Sigmoid colon (tissue), 7 donors: Measurements from ENCODE around the gene TMEM167B. TPM values are rescaled to one million over a fixed set of nuclear protein-coding genes. Genes with fewer than 3 reads are reported as not detected.

Source experiments
- DNase-seq: peaks from one replicate; pipeline ENCODE4 v3.0.0-alpha.2; 2019
- H3K27ac ChIP-seq, 4 donors: fragments of 200-600 bp; sonication (generic); one replicate each; pipeline ENCODE4 v1.5.1; 2016 to 2019; ENCODE audit warnings: mild to moderate bottlenecking in 1 of 4
- H3K27me3 ChIP-seq, 3 donors: fragments of 200-600 bp; sonication (generic); one replicate each; pipeline ENCODE4 v1.5.1; 2019; ENCODE audit warnings: mild to moderate bottlenecking in 1 of 3
- H3K36me3 ChIP-seq, 4 donors: fragments of 200-600 bp; sonication (generic); one replicate each; pipeline ENCODE4 v1.5.1; 2016 to 2019
- H3K4me1 ChIP-seq, 4 donors: fragments of 200-600 bp; sonication (generic); one replicate each; pipeline ENCODE4 v1.5.1; 2017 to 2019
- H3K4me3 ChIP-seq, 4 donors: fragments of 200-600 bp; sonication (generic); one replicate each; pipeline ENCODE4 v1.5.1; 2017 to 2019; ENCODE audit warnings: mild to moderate bottlenecking in 2 of 4, moderate library complexity in 1 of 4
- H3K9me3 ChIP-seq, 4 donors: fragments of 200-600 bp in 3 of 4; sonication (generic) in 3 of 4; one replicate each; pipeline versions ENCODE4 v1.5.1 to v1.6.1; 2013 to 2019
- EP300 ChIP-seq, 4 donors: sonication (generic); formaldehyde crosslinking; IDR thresholded peaks; one replicate each; pipeline ENCODE4 v1.6.1; 2017; ENCODE audit warnings: antibody characterized with exemption in 4 of 4
- POLR2A ChIP-seq, 2 donors: fragments of 450-650 bp; IDR thresholded peaks; one replicate each; pipeline ENCODE4 v1.6.1; 2016; ENCODE audit warnings: antibody characterized with exemption in 2 of 2, mild to moderate bottlenecking in 2 of 2, moderate library complexity in 2 of 2
- POLR2AphosphoS5 ChIP-seq, 4 donors: sonication (generic); formaldehyde crosslinking; IDR thresholded peaks; one replicate each; pipeline ENCODE4 v1.6.1; 2017; ENCODE audit warnings: antibody characterized with exemption in 4 of 4
- WGBS, 2 donors: extraction: QIAGEN DNeasy Blood & Tissue Kit; methylation state at CpG; one replicate each; pipeline ENCODE4 v1.1.7; 2013; 5-methylcytosine and 5-hydroxymethylcytosine counted together
- intact Hi-C: fragments of 100-400 bp; cut with DNase I; formaldehyde crosslinking; loops from one replicate; pipeline ENCODE4 v1.15.1; 2023
- polyA plus RNA-seq, 3 donors: library from polyadenylated mRNA; stranded (reverse); fragments of 200-250 nt; gene quantifications; one replicate each; pipeline ENCODE4 v1.2.3, GENCODE V29; 2013
- total RNA-seq, 4 donors: library from RNA; depleted of rRNA; stranded (reverse); fragments of >200 nt; gene quantifications; one replicate each; pipeline ENCODE4 v1.1.0, GENCODE V29; 2016
- TF ChIP-seq, protein P1 (sequence below), 4 experiments: fragments of 450-650 bp in 3 of 4; fragments of 200-600 bp in 1 of 4; IDR thresholded peaks; one replicate each; pipeline ENCODE4 v1.5.1; 2016 to 2019; ENCODE audit warnings: antibody characterized with exemption in 4 of 4, mild to moderate bottlenecking in 3 of 4, moderate library complexity in 2 of 4
- donor health status: healthy with polysubstance abuse.
- donor health status: Bipolar disorder and iron deficiency.
- donor health status: healthy.

The TMEM167B gene
- total and polyA plus RNA-seq, 7 donors, result 16.2 to 33.2 (median 22.7) TPM

DNA sequence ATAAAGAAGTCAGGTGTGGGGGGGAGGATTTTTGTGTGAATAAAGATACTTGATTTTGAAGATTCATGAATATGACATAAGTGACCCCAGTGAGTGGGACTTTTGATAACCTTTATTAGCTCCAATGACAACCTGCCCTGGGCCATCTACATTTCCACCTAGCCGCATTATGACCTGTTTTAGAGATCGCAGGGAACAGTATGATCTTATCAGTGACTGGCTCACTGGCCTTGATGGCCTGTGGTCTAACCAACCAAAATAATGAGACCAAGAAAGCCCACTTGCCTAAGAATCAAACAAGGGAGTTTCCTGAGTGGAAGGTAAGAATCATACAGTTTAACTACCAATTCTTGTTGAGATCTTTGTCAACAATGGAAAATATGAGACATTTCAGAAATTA lies 25.1 kb downstream of the TMEM167B start:
- intact Hi-C loops, result loop anchor here (5.0 kb wide), 1 partner anchor 72 kb away; no protein-coding TSS in a partner anchor
- WGBS, 2 donors, result 20 to 77% methylated on average over 2 of the region's 2 CpGs
- TF ChIP-seq, protein P1, sequence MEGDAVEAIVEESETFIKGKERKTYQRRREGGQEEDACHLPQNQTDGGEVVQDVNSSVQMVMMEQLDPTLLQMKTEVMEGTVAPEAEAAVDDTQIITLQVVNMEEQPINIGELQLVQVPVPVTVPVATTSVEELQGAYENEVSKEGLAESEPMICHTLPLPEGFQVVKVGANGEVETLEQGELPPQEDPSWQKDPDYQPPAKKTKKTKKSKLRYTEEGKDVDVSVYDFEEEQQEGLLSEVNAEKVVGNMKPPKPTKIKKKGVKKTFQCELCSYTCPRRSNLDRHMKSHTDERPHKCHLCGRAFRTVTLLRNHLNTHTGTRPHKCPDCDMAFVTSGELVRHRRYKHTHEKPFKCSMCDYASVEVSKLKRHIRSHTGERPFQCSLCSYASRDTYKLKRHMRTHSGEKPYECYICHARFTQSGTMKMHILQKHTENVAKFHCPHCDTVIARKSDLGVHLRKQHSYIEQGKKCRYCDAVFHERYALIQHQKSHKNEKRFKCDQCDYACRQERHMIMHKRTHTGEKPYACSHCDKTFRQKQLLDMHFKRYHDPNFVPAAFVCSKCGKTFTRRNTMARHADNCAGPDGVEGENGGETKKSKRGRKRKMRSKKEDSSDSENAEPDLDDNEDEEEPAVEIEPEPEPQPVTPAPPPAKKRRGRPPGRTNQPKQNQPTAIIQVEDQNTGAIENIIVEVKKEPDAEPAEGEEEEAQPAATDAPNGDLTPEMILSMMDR (IDR thresholded peaks at IDR 0.05), result no peak
- TF ChIP-seq POLR2A (IDR thresholded peaks at IDR 0.05), result no peak
- no peak for TF ChIP-seq EP300 (IDR thresholded peaks at IDR 0.05)
- no peak for TF ChIP-seq POLR2AphosphoS5 (IDR thresholded peaks at IDR 0.05)

DNA sequence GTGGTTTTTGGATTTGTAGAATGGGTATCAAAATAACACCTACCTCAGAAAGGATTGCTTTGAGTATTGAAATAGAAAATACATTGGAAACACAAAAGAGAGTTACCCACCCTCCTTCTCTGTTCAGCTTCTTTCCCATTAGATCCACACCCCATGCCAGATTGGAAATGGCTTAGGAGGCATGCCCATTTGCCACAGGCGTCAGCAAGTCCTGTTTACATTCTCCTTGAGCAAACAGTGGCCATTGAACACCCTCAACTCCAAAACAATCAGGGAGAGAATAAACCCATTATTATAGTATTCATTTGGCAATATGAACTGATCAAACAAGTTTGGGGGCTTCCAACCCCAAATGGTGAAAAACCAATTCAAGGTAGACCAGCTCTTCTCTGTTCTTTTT lies 25.7 kb downstream of the TMEM167B start:
- no peak overlapping the region for H3K4me3 ChIP-seq
- intact Hi-C loops, result loop anchor here (5.0 kb wide), 1 partner anchor 71 kb away; no protein-coding TSS in a partner anchor
- H3K27me3 ChIP-seq, result peaks cover 0 to 43% (median 34%) of the 10 kb centered on the region in 3 donors
- H3K4me1 ChIP-seq, result peaks cover 0 to 24% (median 24%) of the 10 kb centered on the region in 4 donors
- TF ChIP-seq POLR2A (IDR thresholded peaks at IDR 0.05) (no peak), POLR2AphosphoS5 (IDR thresholded peaks at IDR 0.05) (no peak), EP300 (IDR thresholded peaks at IDR 0.05) (no peak)
- TF ChIP-seq, protein P1 (IDR thresholded peaks at IDR 0.05), result no peak
- H3K9me3 ChIP-seq, result no peaks in the 10 kb centered on the region
- no peak overlapping the region for H3K27ac ChIP-seq
- no peaks in the 10 kb centered on the region for H3K36me3 ChIP-seq
- DNase-seq, result no peak
- WGBS, 2 donors, result 16 to 64% methylated on average over 1 of the region's 1 CpG

More for the DNA sequence above, 25.1 kb downstream of the TMEM167B start:
- Histone ChIP-seq H3K36me3 (no peaks in the 10 kb centered on the region), H3K9me3 (no peaks in the 10 kb centered on the region), H3K27ac (no peak overlapping the region), H3K27me3 (peaks cover 0 to 43% (median 34%) of the 10 kb centered on the region in 3 donors), H3K4me3 (no peak overlapping the region), H3K4me1 (peaks cover 0 to 24% (median 24%) of the 10 kb centered on the region in 4 donors)
- DNase-seq, result no peak

DNA sequence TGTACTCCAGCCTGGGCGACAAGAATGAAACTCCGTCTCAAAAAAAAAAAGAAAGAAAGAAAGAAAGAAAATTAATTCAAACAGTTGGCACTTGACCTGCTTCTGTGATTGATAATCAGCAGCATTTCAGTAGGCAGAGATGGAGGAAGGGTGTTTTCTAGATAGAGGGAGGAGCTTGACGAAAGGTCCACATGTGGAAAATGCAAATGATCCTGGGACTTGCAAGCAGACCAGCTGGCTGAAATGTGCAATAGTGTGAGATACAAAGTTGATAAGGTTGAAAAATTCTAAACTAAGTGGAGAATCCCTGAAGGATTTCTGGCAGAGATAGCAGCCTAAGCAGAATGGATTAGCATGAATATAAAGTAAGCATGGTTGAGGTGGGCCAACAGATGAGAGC lies 27.5 kb downstream of the TMEM167B start:
- H3K4me1 ChIP-seq, result peaks cover 0 to 14% (median 13%) of the 10 kb centered on the region in 4 donors
- no peak for DNase-seq
- no peaks in the 10 kb centered on the region for H3K9me3 ChIP-seq
- H3K4me3 ChIP-seq, result no peak overlapping the region
- peaks cover 0 to 47% (median 34%) of the 10 kb centered on the region in 3 donors for H3K27me3 ChIP-seq
- H3K36me3 ChIP-seq, result no peaks in the 10 kb centered on the region
- intact Hi-C loops, result loop anchor here (5.0 kb wide), 1 partner anchor 69 kb away; no protein-coding TSS in a partner anchor
- WGBS, 2 donors, result 74 to 87% methylated on average over 3 of the region's 3 CpGs
- TF ChIP-seq POLR2AphosphoS5 (IDR thresholded peaks at IDR 0.05) (no peak), EP300 (IDR thresholded peaks at IDR 0.05) (no peak), POLR2A (IDR thresholded peaks at IDR 0.05) (no peak)
- TF ChIP-seq, protein P1 (IDR thresholded peaks at IDR 0.05), result no peak
- no peak overlapping the region for H3K27ac ChIP-seq

DNA sequence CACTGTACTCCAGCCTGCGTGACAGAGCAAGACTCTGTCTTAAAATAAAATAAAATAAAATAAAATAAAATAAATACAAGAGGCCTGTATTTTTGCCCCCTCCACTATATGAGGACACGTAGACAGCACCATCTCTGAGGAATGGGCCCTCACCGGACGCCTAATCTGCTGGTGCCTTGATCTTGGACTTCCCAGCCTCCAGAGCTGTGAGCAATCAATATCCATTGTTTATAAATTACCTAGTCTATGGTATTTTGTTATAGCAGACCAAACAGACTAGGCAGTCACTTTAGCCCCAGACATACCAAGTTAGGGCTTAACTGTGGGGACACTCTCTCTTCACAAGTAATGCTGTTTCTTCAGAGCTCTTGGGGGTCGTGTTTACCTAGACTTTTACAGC lies 29.8 kb downstream of the TMEM167B start:
- H3K27ac ChIP-seq, result no peak overlapping the region
- no peaks in the 10 kb centered on the region for H3K4me1 ChIP-seq
- DNase-seq, result no peak
- TF ChIP-seq POLR2A (IDR thresholded peaks at IDR 0.05) (no peak), POLR2AphosphoS5 (IDR thresholded peaks at IDR 0.05) (no peak), EP300 (IDR thresholded peaks at IDR 0.05) (no peak)
- TF ChIP-seq, protein P1 (IDR thresholded peaks at IDR 0.05), result no peak
- peaks cover 0 to 30% (median 14%) of the 10 kb centered on the region in 3 donors for H3K27me3 ChIP-seq
- WGBS, 2 donors, result 89 to 92% methylated on average over 5 of the region's 5 CpGs
- H3K9me3 ChIP-seq, result no peaks in the 10 kb centered on the region
- no peak overlapping the region for H3K4me3 ChIP-seq
- H3K36me3 ChIP-seq, result no peaks in the 10 kb centered on the region
- intact Hi-C loops, result no loop called here

DNA sequence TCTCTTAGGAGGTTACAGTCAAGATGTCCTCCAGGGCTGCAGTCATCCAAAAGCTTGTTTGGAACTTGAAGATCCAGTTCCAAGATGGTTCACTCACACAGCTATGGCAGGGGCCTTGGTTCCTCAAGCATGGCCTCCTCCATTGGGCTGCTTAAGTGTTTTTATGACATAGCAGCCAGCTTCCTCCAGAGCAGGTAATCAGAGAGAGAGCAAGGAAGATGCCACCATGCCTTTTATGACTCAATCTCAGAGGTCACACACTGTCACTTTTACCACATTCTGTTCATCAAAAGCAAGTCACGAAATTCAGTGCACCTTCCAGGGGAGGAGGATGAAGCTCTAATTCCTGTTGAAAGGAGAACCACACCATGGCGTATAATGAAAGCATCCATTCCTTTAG lies 40.5 kb downstream of the TMEM167B start:
- intact Hi-C loops, result no loop called here
- no peaks in the 10 kb centered on the region for H3K27me3 ChIP-seq
- DNase-seq, result no peak
- no peaks in the 10 kb centered on the region for H3K36me3 ChIP-seq
- H3K9me3 ChIP-seq, result no peaks in the 10 kb centered on the region
- TF ChIP-seq POLR2AphosphoS5 (IDR thresholded peaks at IDR 0.05) (no peak), EP300 (IDR thresholded peaks at IDR 0.05) (no peak), POLR2A (IDR thresholded peaks at IDR 0.05) (no peak)
- TF ChIP-seq, protein P1 (IDR thresholded peaks at IDR 0.05), result no peak
- H3K27ac ChIP-seq, result no peak overlapping the region
- 66 to 89% methylated on average over 2 of the region's 2 CpGs for WGBS, 2 donors
- H3K4me1 ChIP-seq, result no peaks in the 10 kb centered on the region
- no peak overlapping the region for H3K4me3 ChIP-seq
